HG03135 (cell line): ENCODE data around the gene CT47A1.
"Not testable (repeated sequence)": the region's sequence is repeated elsewhere in the genome, so short reads cannot be mapped to it uniquely, and the experiment has no call there.

Experiments used
- ATAC-seq: cut with Tn5 transposase; IDR thresholded peaks from one replicate; pipeline ENCODE4 v1.9.1; 2021; ENCODE audit warnings: mild to moderate bottlenecking, moderate library complexity; ENCODE audit not compliant: unreplicated experiment

Gene CT47A1

DNA sequence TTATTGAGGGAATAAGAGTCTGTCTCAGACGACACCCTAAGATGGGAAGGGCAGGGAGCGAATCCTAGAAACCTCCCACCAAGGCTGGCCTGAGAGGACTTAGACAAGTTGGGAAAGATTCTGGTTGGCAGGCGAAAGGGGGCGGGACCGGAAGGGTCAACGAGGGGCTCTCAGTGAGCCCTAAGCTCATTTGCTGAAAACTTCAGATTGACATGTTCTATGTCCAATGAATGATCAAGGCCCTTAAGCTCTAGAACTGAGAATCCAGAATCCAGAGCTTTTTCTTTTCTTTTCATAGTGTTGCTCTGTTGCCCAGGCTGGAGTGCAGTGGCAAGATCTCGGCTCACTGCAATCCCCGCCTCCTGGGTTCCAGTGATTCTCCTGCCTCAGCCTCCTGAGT lies at the start of gene CT47A1:
TSS of gene CT47A1 (minus strand) at position 101 of the 400 bp plus-strand sequence. CDS start 231 bp downstream, outside the sequence.
- not testable (repeated sequence) for ATAC-seq

DNA sequence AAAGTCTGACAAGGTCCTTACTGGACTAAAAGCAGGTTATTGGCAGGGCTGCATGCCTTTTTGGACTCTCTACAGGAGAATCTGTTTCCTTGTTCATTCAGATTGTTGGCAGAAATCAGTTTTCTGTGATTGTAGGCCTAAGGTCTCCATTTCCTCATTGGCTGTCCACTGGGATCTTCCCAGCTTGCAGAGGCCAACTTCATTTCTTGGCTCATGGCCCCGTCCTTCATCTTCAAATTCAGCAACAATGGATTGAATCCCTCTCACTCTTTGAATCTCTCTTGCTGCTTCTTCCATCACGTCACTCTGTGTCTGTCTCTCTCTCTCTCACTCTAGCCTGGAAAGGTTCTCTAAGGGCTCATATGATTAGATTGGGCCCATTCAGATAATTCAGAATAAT lies 47.0 kb upstream of the CT47A1 start:
- ATAC-seq, result no peak

DNA sequence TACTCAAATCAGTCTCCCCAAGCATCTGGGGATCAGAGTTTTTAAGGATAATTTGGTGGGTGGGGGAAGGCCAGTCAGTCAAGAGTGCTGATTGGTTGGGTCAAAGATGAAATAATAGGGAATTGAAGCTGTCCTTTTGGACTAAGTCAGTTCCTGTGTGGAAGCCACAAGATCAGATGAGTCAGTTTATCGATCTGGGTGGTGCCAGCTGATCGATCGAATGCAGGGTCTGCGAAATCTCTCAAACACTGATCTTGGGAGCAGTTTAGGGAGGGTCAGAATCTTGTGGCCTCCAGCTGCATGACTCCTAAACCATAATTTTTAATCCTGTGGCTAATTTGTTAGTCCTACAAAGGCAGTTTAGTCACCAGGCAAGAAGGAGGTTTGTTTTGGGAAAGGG lies 44.5 kb upstream of the CT47A1 start:
- no peak for ATAC-seq

DNA sequence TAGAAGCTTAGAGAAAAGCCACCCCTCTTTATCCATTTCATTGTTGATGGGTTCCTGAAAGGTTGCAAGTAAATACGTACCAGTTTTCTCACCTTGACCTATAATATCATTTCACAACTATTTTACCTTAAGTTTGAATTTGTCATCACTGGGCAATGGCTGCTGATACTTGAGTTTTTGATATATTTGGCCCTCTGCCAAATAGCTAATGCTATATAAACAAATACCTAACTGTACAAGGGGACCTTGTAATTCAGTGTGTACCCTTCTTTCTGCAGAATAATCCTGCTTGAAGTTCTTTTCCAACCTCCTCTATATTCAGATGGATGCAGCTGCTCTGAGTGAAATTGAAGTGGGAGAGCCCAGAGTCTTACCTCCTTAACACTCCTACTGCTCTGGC lies 42.9 kb upstream of the CT47A1 start:
- ATAC-seq, result no peak

DNA sequence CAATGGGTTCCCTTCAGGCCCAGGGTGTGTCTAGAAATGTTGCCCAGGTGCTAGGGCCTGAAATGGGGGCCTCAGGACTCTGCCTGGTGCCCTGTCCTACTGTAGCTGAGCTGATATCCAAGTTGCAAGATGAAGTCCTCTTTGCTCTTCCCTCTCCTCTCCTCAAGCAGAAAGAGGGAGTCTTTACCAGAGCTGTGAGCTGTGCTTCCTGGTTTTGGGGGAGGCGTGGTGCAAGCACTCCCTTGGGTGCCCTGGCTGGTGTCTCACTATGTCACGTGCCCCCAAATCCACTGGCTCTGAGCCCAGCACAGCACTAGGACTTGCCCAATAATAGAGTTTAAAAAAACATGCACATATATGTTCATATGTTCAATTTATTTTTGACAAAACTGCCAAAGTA lies 29.3 kb upstream of the CT47A1 start:
- ATAC-seq, result no peak

DNA sequence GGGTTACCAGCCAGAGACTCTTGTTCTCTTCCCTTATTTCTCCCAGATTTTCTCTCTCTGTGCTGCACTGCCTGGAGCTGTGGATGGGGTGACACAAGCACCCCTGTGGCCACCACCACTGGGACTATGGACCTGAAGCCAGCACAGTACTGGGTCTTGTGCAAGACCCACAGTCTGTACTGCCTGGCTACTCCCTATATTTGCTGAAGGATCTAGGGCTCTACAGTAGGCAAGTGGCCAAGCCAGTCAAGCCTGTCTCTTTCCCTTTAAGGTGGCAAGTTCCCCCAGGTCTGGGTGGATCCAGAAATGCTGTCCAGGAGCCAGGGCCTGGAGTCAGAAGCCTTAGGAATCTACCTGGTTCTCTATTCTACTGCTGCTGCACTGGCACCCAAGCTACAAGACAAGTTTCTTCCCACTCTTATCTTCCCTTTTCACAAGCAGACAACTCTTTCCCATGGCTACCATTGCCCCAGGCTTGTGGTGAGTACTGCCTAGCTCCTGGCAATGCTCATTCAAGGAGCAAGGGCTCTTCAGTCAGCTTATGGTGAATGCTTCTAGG lies 28.4 kb upstream of the CT47A1 start:
- no peak for ATAC-seq

DNA sequence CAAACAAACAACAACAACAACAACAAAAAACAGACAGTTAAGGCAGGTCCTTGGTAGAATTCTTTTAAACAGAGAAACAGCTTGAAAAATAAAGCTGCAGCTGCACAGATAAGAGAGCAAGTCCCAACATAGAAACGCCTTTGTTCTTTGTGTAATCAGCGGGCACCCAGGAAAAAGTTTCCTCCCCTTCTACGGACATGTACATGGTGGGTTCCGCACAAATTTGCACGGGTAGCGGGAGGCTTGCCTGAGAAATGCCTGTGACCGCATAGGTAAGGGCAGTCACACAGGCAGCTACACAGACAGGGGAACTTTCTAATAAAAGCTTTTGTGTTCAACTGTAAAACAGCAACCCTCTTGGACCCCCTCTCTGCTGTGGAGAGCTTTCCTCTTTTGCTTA lies 25.7 kb upstream of the CT47A1 start:
- ATAC-seq, result no peak

DNA sequence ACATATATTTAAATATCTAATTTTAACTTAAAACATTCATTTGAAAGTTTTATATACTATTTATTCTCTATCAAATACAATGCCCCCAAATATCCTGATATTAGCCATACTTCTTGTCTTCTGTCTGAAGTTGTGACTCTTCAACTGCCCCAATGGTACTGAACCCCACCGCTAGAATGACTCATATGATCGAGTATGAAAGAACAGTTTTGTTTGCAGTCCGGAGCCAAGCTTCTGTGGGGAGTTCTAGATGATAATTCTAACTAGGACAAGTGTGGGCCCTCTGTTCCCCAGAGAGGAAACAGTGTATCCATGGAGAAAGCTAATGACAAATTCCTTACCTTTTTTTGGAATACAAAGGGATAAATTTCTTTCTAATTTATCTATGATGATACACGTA lies 24.7 kb upstream of the CT47A1 start:
- ATAC-seq, result no peak

DNA sequence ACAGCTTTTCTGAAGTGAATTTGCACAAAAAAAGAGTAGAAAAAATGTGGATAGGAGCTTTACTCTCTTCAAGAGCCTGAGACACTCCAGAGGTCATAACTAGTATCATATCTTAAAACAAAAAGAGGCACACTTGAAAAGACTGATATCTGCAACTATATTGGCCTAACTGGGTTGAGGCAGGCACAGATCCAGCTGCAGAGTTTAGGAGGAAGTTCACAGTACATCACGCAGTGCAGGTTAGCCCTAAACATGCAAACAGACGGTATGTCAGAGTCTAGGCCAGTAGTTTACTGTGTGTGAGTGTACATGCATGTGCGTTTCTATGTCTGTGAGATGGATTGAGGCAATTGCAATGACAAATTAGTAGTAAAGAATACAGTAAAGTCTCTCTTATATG lies 24.2 kb upstream of the CT47A1 start:
- no peak for ATAC-seq

DNA sequence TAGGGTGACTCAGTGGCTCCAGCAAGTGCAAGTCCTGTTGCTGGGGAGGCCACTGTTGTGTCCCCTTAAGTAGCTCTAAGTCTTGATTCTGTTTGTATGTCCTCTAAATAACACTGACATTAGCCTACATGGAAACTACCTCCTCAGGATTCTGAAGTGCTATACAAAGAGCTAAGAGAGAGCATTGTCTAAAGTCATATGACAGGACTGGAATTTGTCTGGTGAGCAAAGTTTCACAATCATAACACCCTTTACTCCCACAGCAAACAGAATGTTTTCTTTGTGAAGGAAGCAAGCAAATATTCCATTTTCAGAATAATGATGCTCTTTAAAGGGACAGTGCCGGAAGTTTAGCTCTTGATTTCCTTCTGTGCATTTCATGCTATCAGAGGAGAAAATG lies 23.4 kb upstream of the CT47A1 start:
- no peak for ATAC-seq

DNA sequence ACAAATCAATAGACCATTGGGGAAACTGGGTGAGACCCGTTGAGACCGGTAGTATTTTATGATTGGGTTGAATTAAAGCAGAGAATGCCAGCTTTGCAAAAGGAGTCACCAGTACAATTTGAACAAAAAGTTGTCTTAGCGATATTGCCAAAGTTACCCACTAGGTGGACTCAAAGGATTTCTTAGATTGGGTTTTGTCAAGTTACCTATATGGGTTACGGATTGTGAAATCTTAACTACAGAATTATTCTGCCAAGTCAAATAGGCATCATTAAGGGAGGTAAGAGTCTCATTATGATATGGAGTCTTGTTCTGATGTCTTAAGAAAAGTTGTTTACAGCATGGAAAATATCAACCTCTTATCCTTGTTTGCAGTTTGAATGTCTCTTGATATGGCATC lies 15.0 kb upstream of the CT47A1 start:
- no peak for ATAC-seq

DNA sequence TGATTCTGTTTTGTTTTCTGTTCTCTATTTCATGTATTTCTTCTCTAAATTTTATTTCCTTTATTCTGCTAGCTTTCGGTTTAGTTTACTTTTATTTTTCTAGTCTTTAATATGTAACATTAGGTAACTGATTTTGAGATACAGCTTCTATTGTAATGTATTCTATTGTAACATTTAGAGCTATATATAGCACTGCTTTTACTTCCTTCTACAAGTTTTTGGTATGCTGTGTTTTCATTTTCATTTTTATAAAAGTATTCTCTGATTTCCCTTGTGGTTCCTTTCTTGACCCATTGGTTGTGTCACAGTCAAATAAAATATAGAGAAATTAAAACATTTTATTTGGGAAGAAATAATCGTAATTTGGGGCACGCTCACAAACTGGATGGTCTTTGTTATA lies 13.9 kb upstream of the CT47A1 start:
- ATAC-seq, result no peak

DNA sequence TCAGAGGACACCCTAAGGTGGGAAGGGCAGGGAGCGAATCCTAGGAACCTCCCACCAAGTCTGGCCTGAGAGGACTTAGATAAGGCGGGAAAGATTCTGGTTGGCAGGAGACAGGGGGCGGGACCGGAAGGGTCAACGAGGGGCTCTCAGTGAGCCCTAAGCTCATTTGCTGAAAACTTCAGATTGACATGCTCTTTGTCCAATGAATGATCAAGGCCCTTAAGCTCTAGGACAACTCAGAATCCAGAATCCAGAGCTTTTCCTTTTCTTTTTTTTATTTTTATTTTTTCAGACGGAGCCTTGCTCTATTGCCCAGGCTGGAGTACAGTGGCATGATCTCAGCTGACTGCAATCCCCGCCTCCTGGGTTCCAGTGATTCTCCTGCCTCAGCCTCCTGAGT lies 29.1 kb downstream of the CT47A1 start, which contains the start of gene CT47A7:
TSS of gene CT47A7 (minus strand) at position 101 of the 400 bp plus-strand sequence. CDS start 255 bp downstream, outside the sequence.
- ATAC-seq, result not testable (repeated sequence)
